PC-3 (cell line): ENCODE results near the gene FAM174B. TPM values are rescaled to one million over a fixed set of nuclear protein-coding genes. Genes with fewer than 3 reads are reported as not detected.

ENCODE experiments used
- ATAC-seq: fragments of 200-7000 bp; cut with Tn5 transposase; 2 replicates; pipeline ENCODE4 v1.9.1; 2020; ENCODE audit warnings: mild to moderate bottlenecking, moderate library complexity
- BruUV-seq: library from RNA; stranded (reverse); fragments of 400-500 nt; replicated peaks from 2 replicates; lab custom pipeline; 2021; lab: Mats Ljungman, UMichigan
- CTCF ChIA-PET: fragments of 300-600 bp; sonication (Branson Sonifier 250); formaldehyde crosslinking; loops from one replicate; lab custom pipeline; 2022; ENCODE audit warnings: antibody characterized with exemption; lab: Charles Lee
- POLR2A ChIA-PET: fragments of 300-600 bp; sonication (Branson Sonifier 250); formaldehyde crosslinking; loops from one replicate; lab custom pipeline; 2022; ENCODE audit warnings: antibody characterized with exemption; ENCODE audit not compliant: unreplicated experiment; lab: Charles Lee
- DNase-seq: peaks from one replicate; pipeline ENCODE4 v3.0.0-alpha.2; 2015
- H2AFZ ChIP-seq: fragments of 300-600 bp; sonication (generic); 2 replicates; pipeline ENCODE4 v1.6.0; 2016; ENCODE audit warnings: antibody characterized with exemption, low read length
- H3F3A ChIP-seq: fragments of 300-600 bp; sonication (generic); one replicate; pipeline ENCODE4 v1.6.0; 2017; ENCODE audit warnings: antibody characterized with exemption, low read length, control low read depth, mild to moderate bottlenecking; ENCODE audit not compliant: unreplicated experiment
- H3K27ac ChIP-seq: fragments of 300-600 bp; sonication (generic); 2 replicates; pipeline ENCODE4 v1.5.1; 2016; ENCODE audit warnings: mild to moderate bottlenecking, low read length
- H3K27me3 ChIP-seq: fragments of 300-600 bp; sonication (generic); 2 replicates; pipeline ENCODE4 v1.6.1; 2016; ENCODE audit warnings: low read length, mixed read lengths
- H3K36me3 ChIP-seq: fragments of 300-600 bp; sonication (generic); 2 replicates; pipeline ENCODE4 v1.6.1; 2016; ENCODE audit warnings: low read depth, mixed run types, low read length, mixed read lengths
- H3K4me1 ChIP-seq: fragments of 300-600 bp; sonication (generic); 2 replicates; pipeline ENCODE4 v1.5.1; 2016; ENCODE audit warnings: low read length; ENCODE audit not compliant: insufficient read depth
- H3K4me2 ChIP-seq: fragments of 300-600 bp; sonication (generic); 2 replicates; pipeline ENCODE4 v1.6.0; 2016; ENCODE audit warnings: low read length
- H3K4me3 ChIP-seq: fragments of 300-600 bp; sonication (generic); 2 replicates; pipeline ENCODE4 v1.5.1; 2016; ENCODE audit warnings: mild to moderate bottlenecking, low read length, mixed read lengths
- H3K79me2 ChIP-seq: fragments of 300-600 bp; sonication (generic); 2 replicates; pipeline ENCODE4 v1.6.1; 2017; ENCODE audit warnings: low read length, mixed read lengths
- H3K9ac ChIP-seq: fragments of 300-600 bp; sonication (generic); 2 replicates; pipeline ENCODE4 v1.6.0; 2016; ENCODE audit warnings: mild to moderate bottlenecking, low read length
- H3K9me2 ChIP-seq: fragments of 300-600 bp; sonication (generic); replicated peaks from 2 replicates; pipeline ENCODE4 v1.6.1; 2016; ENCODE audit warnings: mixed run types, low read length, mixed read lengths
- H3K9me3 ChIP-seq: fragments of 300-600 bp; sonication (generic); 2 replicates; pipeline ENCODE4 v1.6.1; 2016; ENCODE audit warnings: low read length, mixed read lengths
- H4K20me1 ChIP-seq: fragments of 300-600 bp; sonication (generic); 2 replicates; pipeline ENCODE4 v1.6.1; 2016; ENCODE audit warnings: low read length, mixed read lengths
- EZH2 ChIP-seq: fragments of 300-600 bp; sonication (generic); IDR thresholded peaks from one replicate; pipeline ENCODE4 v1.6.1; 2017; ENCODE audit warnings: antibody characterized with exemption, mild to moderate bottlenecking, low read length; ENCODE audit not compliant: unreplicated experiment
- EZH2phosphoT487 ChIP-seq: fragments of 300-600 bp; sonication (generic); IDR thresholded peaks from 2 replicates; pipeline ENCODE4 v1.6.1; 2018; ENCODE audit warnings: mild to moderate bottlenecking, antibody characterized with exemption, low read length, borderline replicate concordance
- intact Hi-C: fragments of 100-400 bp; cut with micrococcal nuclease; formaldehyde crosslinking; loops from 2 replicates; pipeline ENCODE4 v1.9.0; 2023
- total RNA-seq: library from RNA; depleted of rRNA; stranded (reverse); fragments of >200 nt; gene quantifications from 2 replicates; pipeline ENCODE4 v1.2.3, GENCODE V29; 2014
- TF ChIP-seq, protein P1 (sequence below): fragments of 300-600 bp; sonication (generic); conservative IDR thresholded peaks from 2 replicates; pipeline ENCODE4 v1.5.1; 2017; ENCODE audit warnings: antibody characterized with exemption, low read depth, mild to moderate bottlenecking, low read length

The FAM174B gene
- total RNA-seq, 1 experiment from 2014 or later, result 9.6 TPM

DNA sequence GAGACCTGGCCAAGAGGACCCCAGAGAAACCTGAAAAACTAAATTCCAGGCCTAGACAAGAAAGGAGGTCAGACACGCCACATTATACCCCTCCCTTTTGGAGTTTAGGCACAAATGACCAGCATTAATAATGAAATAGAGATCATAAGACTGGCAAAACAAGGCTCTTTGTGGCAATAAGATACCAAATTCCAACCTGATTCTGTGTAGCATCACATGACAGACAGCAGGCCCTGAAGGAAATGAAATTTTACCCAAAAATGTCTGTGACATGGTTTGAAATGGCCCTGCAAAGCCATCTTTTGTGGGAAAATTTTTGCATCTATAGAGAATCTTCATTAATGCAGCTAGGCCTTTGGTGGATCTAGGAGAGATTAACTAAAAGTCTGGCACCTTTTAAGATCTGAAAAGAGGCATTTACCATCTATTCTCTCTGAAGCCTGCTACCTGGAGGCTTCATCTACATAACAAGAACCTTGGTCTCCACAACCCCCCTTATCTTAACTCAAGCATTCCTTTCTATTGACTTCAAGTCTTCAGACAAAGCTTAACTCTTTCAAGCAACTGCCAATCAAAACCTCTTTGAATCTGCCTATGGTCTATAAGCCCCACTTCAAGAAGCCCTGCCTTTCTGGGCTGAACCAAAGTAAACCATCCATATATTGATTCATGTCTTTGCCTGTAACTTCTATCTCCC lies 8.0 kb downstream of the FAM174B start:
- Histone ChIP-seq H3K9me3 (no peaks in the 10 kb centered on the region; the same call in 1 of the 2 replicates), H2AFZ (no peak overlapping the region), H4K20me1 (no peaks in the 10 kb centered on the region), H3K9me2 (no peaks in the 10 kb centered on the region), H3F3A (peaks cover 6% of the 10 kb centered on the region), H3K4me2 (no peak overlapping the region), H3K4me1 (peaks cover 45% of the 10 kb centered on the region), H3K4me3 (no peak overlapping the region), H3K79me2 (peaks cover 84% of the 10 kb centered on the region), H3K9ac (no peak overlapping the region), H3K36me3 (no peaks in the 10 kb centered on the region; the same call in 1 of the 2 replicates), H3K27me3 (no peaks in the 10 kb centered on the region), H3K27ac (no peak overlapping the region)
- TF ChIP-seq, protein P1, sequence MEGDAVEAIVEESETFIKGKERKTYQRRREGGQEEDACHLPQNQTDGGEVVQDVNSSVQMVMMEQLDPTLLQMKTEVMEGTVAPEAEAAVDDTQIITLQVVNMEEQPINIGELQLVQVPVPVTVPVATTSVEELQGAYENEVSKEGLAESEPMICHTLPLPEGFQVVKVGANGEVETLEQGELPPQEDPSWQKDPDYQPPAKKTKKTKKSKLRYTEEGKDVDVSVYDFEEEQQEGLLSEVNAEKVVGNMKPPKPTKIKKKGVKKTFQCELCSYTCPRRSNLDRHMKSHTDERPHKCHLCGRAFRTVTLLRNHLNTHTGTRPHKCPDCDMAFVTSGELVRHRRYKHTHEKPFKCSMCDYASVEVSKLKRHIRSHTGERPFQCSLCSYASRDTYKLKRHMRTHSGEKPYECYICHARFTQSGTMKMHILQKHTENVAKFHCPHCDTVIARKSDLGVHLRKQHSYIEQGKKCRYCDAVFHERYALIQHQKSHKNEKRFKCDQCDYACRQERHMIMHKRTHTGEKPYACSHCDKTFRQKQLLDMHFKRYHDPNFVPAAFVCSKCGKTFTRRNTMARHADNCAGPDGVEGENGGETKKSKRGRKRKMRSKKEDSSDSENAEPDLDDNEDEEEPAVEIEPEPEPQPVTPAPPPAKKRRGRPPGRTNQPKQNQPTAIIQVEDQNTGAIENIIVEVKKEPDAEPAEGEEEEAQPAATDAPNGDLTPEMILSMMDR, result no peak
- TF ChIP-seq EZH2phosphoT487 (no peak), EZH2 (no peak)
- ATAC-seq, result no peak
- CTCF ChIA-PET, result no interaction called here
- BruUV-seq, result no TSS peak
- DNase-seq, result no peak
- POLR2A ChIA-PET, result no interaction called here
- intact Hi-C loops, result no loop called here

DNA sequence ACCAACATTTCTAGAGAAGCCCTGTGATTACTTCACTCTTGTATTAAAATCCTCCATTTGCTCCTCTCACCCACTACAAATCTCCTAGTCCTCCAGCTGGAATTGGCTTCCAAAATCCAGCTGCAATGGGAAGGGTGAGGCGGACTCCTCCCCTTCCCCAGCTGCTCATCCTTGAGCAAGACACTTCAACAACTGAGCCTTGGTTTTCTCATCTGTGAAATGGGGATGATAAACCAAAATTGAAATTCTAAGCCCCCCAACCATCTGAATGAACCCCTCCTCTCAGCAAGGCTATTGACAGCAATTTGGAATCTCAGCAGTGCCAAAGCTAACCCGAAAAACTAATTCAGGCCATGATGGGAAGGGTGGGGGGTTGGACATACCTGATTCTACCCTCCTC lies 9.4 kb downstream of the FAM174B start:
- Histone ChIP-seq H3K4me2 (peak overlapping the region; percentile 66; the same call in 1 of the 2 replicates), H2AFZ (no peak overlapping the region), H3K4me1 (peaks cover 35% of the 10 kb centered on the region), H3K9ac (no peak overlapping the region), H3K4me3 (no peak overlapping the region), H3K79me2 (peaks cover 84% of the 10 kb centered on the region), H3K9me2 (no peaks in the 10 kb centered on the region), H3K9me3 (no peaks in the 10 kb centered on the region; the same call in 1 of the 2 replicates), H4K20me1 (no peaks in the 10 kb centered on the region), H3K27me3 (no peaks in the 10 kb centered on the region), H3K36me3 (peaks cover 3% of the 10 kb centered on the region), H3F3A (peaks cover 6% of the 10 kb centered on the region), H3K27ac (peak overlapping the region; percentile 81)
- no peak for TF ChIP-seq EZH2
- TF ChIP-seq, protein P1, result no peak
- no peak for TF ChIP-seq EZH2phosphoT487
- DNase-seq, result no peak
- CTCF ChIA-PET, result no interaction called here
- ATAC-seq, result no peak
- POLR2A ChIA-PET, result no interaction called here
- BruUV-seq, result no TSS peak
- intact Hi-C loops, result no loop called here

DNA sequence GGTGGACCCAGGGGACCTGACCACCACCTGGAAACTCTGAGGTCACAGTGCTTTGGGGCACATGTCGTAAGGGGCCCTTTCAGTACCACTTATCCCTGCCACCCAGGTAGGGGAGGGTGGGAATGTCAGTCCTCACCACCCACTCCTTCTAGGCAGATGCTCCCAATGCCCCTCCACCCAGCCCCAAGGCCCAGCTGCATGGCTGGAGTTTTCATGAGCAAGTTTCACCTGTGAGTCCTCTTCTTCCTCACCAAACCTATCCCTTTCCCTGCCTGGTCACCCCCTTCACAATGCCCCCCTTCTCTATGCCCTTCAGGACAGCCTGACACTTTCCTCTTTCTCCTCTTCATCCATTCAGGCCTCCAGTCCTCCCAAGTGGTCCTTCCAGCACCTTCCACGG lies 9.8 kb downstream of the FAM174B start:
- Histone ChIP-seq H3K79me2 (peaks cover 82% of the 10 kb centered on the region), H3K9me2 (no peaks in the 10 kb centered on the region), H3K36me3 (peaks cover 3% of the 10 kb centered on the region; the same call in 1 of the 2 replicates), H3K27ac (peak overlapping the region; percentile 81), H3K9ac (peak overlapping the region; percentile 24; the same call in 1 of the 2 replicates), H3F3A (peaks cover 6% of the 10 kb centered on the region), H3K27me3 (no peaks in the 10 kb centered on the region), H4K20me1 (no peaks in the 10 kb centered on the region), H3K4me1 (peaks cover 35% of the 10 kb centered on the region), H3K9me3 (no peaks in the 10 kb centered on the region; the same call in 1 of the 2 replicates), H3K4me2 (peak overlapping the region; percentile 66), H3K4me3 (peak overlapping the region; percentile 13; the same call in 1 of the 2 replicates), H2AFZ (no peak overlapping the region)
- ChIA-PET CTCF (no interaction called here), POLR2A (no interaction called here)
- no TSS peak for BruUV-seq
- DNase-seq (no peak), ATAC-seq (no peak)
- intact Hi-C loops, result no loop called here
- TF ChIP-seq EZH2phosphoT487 (no peak), EZH2 (no peak)
- TF ChIP-seq, protein P1, result no peak
